ENCODE measurements around the gene STIM1. TPM values are rescaled to one million over a fixed set of nuclear protein-coding genes. Genes with fewer than 3 reads are reported as not detected.

The STIM1 gene
- polyA plus RNA-seq, 4 donors = 33.6 to 40.7 (median 37.5) TPM

GRCh38 chr11:3964935-3965604, 109.6 kb downstream of the STIM1 start:
- no peak for DNase-seq (ENCODE audit: low read depth in 4 of 4, low spot score in 2 of 4)

- no peak for DNase-seq (ENCODE audit: low read depth in 4 of 4, low spot score in 2 of 4)
Measured at GRCh38 chr11:3967695-3968094, 112.2 kb downstream of the STIM1 start.

GRCh38 chr11:3969200-3969599, 113.7 kb downstream of the STIM1 start:
- no peak for DNase-seq (ENCODE audit: low read depth in 4 of 4, low spot score in 2 of 4)

- no peak for DNase-seq (ENCODE audit: low read depth in 4 of 4, low spot score in 2 of 4)
Measured at GRCh38 chr11:3969613-3970012, 114.1 kb downstream of the STIM1 start.

- no peak for DNase-seq (ENCODE audit: low read depth in 4 of 4, low spot score in 2 of 4)
Measured at GRCh38 chr11:3970108-3970507, 114.6 kb downstream of the STIM1 start.

GRCh38 chr11:3971756-3972404, 116.4 kb downstream of the STIM1 start:
- no peak for DNase-seq (ENCODE audit: low read depth in 4 of 4, low spot score in 2 of 4)

GRCh38 chr11:3972431-3972830, 117.0 kb downstream of the STIM1 start:
- no peak for DNase-seq (ENCODE audit: low read depth in 4 of 4, low spot score in 2 of 4)

GRCh38 chr11:3977078-3977477, 121.6 kb downstream of the STIM1 start:
- DNase-seq (ENCODE audit: low read depth in 4 of 4, low spot score in 2 of 4) = no peak

- no peak for DNase-seq (ENCODE audit: low read depth in 4 of 4, low spot score in 2 of 4)
Measured at GRCh38 chr11:3981084-3981633, 125.7 kb downstream of the STIM1 start.

GRCh38 chr11:3982431-3982830, 127.0 kb downstream of the STIM1 start:
- no peak for DNase-seq (ENCODE audit: low read depth in 4 of 4, low spot score in 2 of 4)

GRCh38 chr11:3983101-3983500, 127.6 kb downstream of the STIM1 start:
- no peak for DNase-seq (ENCODE audit: low read depth in 4 of 4, low spot score in 2 of 4)

- no peak for DNase-seq (ENCODE audit: low read depth in 4 of 4, low spot score in 2 of 4)
Measured at GRCh38 chr11:3984896-3985295, 129.4 kb downstream of the STIM1 start.

- DNase-seq (ENCODE audit: low read depth in 4 of 4, low spot score in 2 of 4) = no peak
Measured at GRCh38 chr11:3985631-3986030, 130.2 kb downstream of the STIM1 start.

GRCh38 chr11:3986301-3986700, 130.8 kb downstream of the STIM1 start:
- no peak for DNase-seq (ENCODE audit: low read depth in 4 of 4, low spot score in 2 of 4)

GRCh38 chr11:3989276-3989920, 133.9 kb downstream of the STIM1 start:
- DNase-seq (ENCODE audit: low read depth in 4 of 4, low spot score in 2 of 4) = no peak

GRCh38 chr11:3989921-3990290, 134.4 kb downstream of the STIM1 start:
- no peak for DNase-seq (ENCODE audit: low read depth in 4 of 4, low spot score in 2 of 4)

GRCh38 chr11:3990406-3990805, 134.9 kb downstream of the STIM1 start:
- no peak for DNase-seq (ENCODE audit: low read depth in 4 of 4, low spot score in 2 of 4)

- no peak for DNase-seq (ENCODE audit: low read depth in 4 of 4, low spot score in 2 of 4)
Measured at GRCh38 chr11:3992964-3993363, 137.5 kb downstream of the STIM1 start.

- no peak for DNase-seq (ENCODE audit: low read depth in 4 of 4, low spot score in 2 of 4)
Measured at GRCh38 chr11:3994030-3994640, 138.7 kb downstream of the STIM1 start.

- no peak for DNase-seq (ENCODE audit: low read depth in 4 of 4, low spot score in 2 of 4)
Measured at GRCh38 chr11:3995307-3995706, 139.8 kb downstream of the STIM1 start.

GRCh38 chr11:3995949-3996554, 140.6 kb downstream of the STIM1 start:
- DNase-seq (ENCODE audit: low read depth in 4 of 4, low spot score in 2 of 4) = no peak

All from left renal cortex interstitium (tissue), 4 donors.